HepG2 (cell line): ENCODE data around the gene ADPRS. TPM values are rescaled to one million over a fixed set of nuclear protein-coding genes. Genes with fewer than 3 reads are reported as not detected.
A peak's percentile ranks its signal among the peaks of the same experiment; 100 is the strongest.

ENCODE experiments used
- ATAC-seq: fragments of 200-7000 bp; cut with Tn5 transposase; 3 replicates; pipeline ENCODE4 v1.9.1; 2020; ENCODE audit warnings: mild to moderate bottlenecking, moderate library complexity
- BruUV-seq: library from RNA; stranded (reverse); fragments of 400-500 nt; replicated peaks from 2 replicates; lab custom pipeline; 2021; lab: Mats Ljungman, UMichigan
- CTCF ChIA-PET: fragments of 300-600 bp; formaldehyde crosslinking; extraction: SDS; loops from one replicate; lab custom pipeline; 2021; ENCODE audit warnings: low total read pairs, inconsistent platforms, low intra/inter-chr PET ratio; lab: Yijun Ruan, JAX
- POLR2A ChIA-PET: fragments of 350-600 bp; sonication (Branson Sonifier 250); formaldehyde crosslinking; loops from one replicate; lab custom pipeline; 2020; ENCODE audit warnings: antibody characterized with exemption, inconsistent platforms; lab: Yijun Ruan, JAX
- DNase-seq: peaks from one replicate; pipeline ENCODE4 v3.0.0-alpha.2; 2015; ENCODE audit warnings: low spot score
- FAIRE-seq: peaks from 3 replicates; lab custom pipeline; 2011; peaks lifted over from hg19 to GRCh38; lab: Jason Lieb, UNC
- H2AFZ ChIP-seq: one replicate; pipeline ENCODE4 v1.6.1; 2011; ENCODE audit warnings: low read length, inconsistent platforms
- H3K27ac ChIP-seq: fragments of 300-600 bp; 3 replicates; pipeline ENCODE4 v1.8.0; 2011; ENCODE audit warnings: mixed run types, mild to moderate bottlenecking, mixed read lengths, low read length, inconsistent platforms; ENCODE audit not compliant: insufficient read depth; ENCODE audit errors: extremely low read length
- H3K27me3 ChIP-seq, 2 experiments: fragments of 200-600 bp in 1 of 2; 2 replicates in 1 of 2; 3 replicates in 1 of 2; pipeline versions ENCODE4 v1.6.0 to v1.8.0; 2011; ENCODE audit warnings: low read length in 2 of 2, mild to moderate bottlenecking in 2 of 2, moderate library complexity in 2 of 2, inconsistent platforms in 1 of 2; ENCODE audit not compliant: insufficient read depth in 2 of 2, control insufficient read depth in 1 of 2
- H3K36me3 ChIP-seq, 2 experiments: fragments of 200-600 bp in 1 of 2; replicated peaks in 1 of 2; 2 replicates in 1 of 2; 3 replicates in 1 of 2; pipeline versions ENCODE4 v1.5.1 to v1.8.0; 2011; ENCODE audit warnings: low read length in 2 of 2, inconsistent platforms in 1 of 2; ENCODE audit not compliant: insufficient read depth in 2 of 2, control insufficient read depth in 1 of 2
- H3K4me1 ChIP-seq: 2 replicates; pipeline ENCODE4 v1.5.1; 2012; ENCODE audit warnings: low read length, inconsistent platforms; ENCODE audit not compliant: insufficient read depth
- H3K4me2 ChIP-seq: 2 replicates; pipeline ENCODE4 v1.6.0; 2011; ENCODE audit warnings: low read depth, low read length, inconsistent platforms
- H3K4me3 ChIP-seq, 3 experiments: fragments of 200-600 bp in 1 of 3; sonication (generic), shearing (Covaris generic) in 1 of 3; replicated peaks in 1 of 3; 2 replicates each; pipeline ENCODE4 v1.5.1; 2011 to 2016; ENCODE audit warnings: low read length in 3 of 3, inconsistent platforms in 2 of 3, low read depth in 2 of 3, mild to moderate bottlenecking in 2 of 3, control low read depth in 1 of 3, mixed read lengths in 1 of 3; ENCODE audit not compliant: insufficient read depth in 1 of 3
- H3K79me2 ChIP-seq: one replicate; pipeline ENCODE4 v1.6.1; 2011; ENCODE audit warnings: low read length, inconsistent platforms; ENCODE audit not compliant: insufficient read depth
- H3K9ac ChIP-seq: 2 replicates; pipeline ENCODE4 v1.6.0; 2011; ENCODE audit warnings: mild to moderate bottlenecking, low read depth, low read length, inconsistent platforms; ENCODE audit not compliant: insufficient read depth
- H3K9me3 ChIP-seq: 2 replicates; pipeline ENCODE4 v1.5.1; 2012; ENCODE audit warnings: mild to moderate bottlenecking, low read length
- H4K20me1 ChIP-seq: 2 replicates; pipeline ENCODE4 v1.6.0; 2011; ENCODE audit warnings: inconsistent platforms, mild to moderate bottlenecking, low read length, moderate library complexity; ENCODE audit not compliant: insufficient read depth
- ATF5 ChIP-seq: sonication (generic); formaldehyde crosslinking; IDR thresholded peaks from 2 replicates; pipeline ENCODE4 v1.4.0; 2020; ENCODE audit warnings: mild to moderate bottlenecking, low read depth, missing genetic modification reagents
- GFI1 ChIP-seq: sonication (generic); formaldehyde crosslinking; IDR thresholded peaks from 2 replicates; pipeline ENCODE4 v1.5.0; 2020; ENCODE audit warnings: missing genetic modification reagents, mild to moderate bottlenecking, borderline replicate concordance
- HINFP ChIP-seq: sonication (generic); formaldehyde crosslinking; IDR thresholded peaks from 2 replicates; pipeline ENCODE4 v1.4.0; 2020; ENCODE audit warnings: low read depth, mild to moderate bottlenecking, missing genetic modification reagents
- HOXA9 ChIP-seq: sonication (generic); formaldehyde crosslinking; IDR thresholded peaks from 2 replicates; pipeline ENCODE4 v1.8.1; 2022; ENCODE audit warnings: missing genetic modification reagents, mild to moderate bottlenecking, moderate library complexity, borderline replicate concordance
- KAT8 ChIP-seq: IDR thresholded peaks from 2 replicates; pipeline ENCODE4 v1.6.1; 2016; ENCODE audit warnings: missing genetic modification reagents, missing compliant biosample characterization
- MED1 ChIP-seq: sonication (generic); formaldehyde crosslinking; IDR thresholded peaks from 2 replicates; pipeline ENCODE4 v1.4.0; 2020; ENCODE audit warnings: missing genetic modification reagents
- MEIS2 ChIP-seq: sonication (generic); formaldehyde crosslinking; IDR thresholded peaks from 2 replicates; pipeline ENCODE4 v1.9.0; 2021; ENCODE audit warnings: mild to moderate bottlenecking, missing genetic modification reagents
- NR2F1 ChIP-seq, 2 experiments: fragments of 450-650 bp in 1 of 2; formaldehyde crosslinking in 1 of 2; IDR thresholded peaks; 2 replicates each; pipeline versions ENCODE4 v1.5.0 to v1.6.1; 2016 to 2020; ENCODE audit warnings: mild to moderate bottlenecking in 1 of 2, missing compliant biosample characterization in 1 of 2, missing genetic modification reagents in 1 of 2, moderate library complexity in 1 of 2
- PAWR ChIP-seq: sonication (generic); formaldehyde crosslinking; IDR thresholded peaks from 2 replicates; pipeline ENCODE4 v1.4.0; 2020; ENCODE audit warnings: missing genetic modification reagents, mild to moderate bottlenecking, borderline replicate concordance
- PHF21A ChIP-seq: sonication (generic); formaldehyde crosslinking; IDR thresholded peaks from 2 replicates; pipeline ENCODE4 v1.5.0; 2020; ENCODE audit warnings: mild to moderate bottlenecking, missing genetic modification reagents
- PITX1 ChIP-seq: sonication (generic); formaldehyde crosslinking; IDR thresholded peaks from 2 replicates; pipeline ENCODE4 v1.5.1; 2020; ENCODE audit warnings: mild to moderate bottlenecking, missing genetic modification reagents
- TCF7L2 ChIP-seq: IDR thresholded peaks from 2 replicates; pipeline ENCODE4 v1.6.1; 2011; ENCODE audit warnings: mild to moderate bottlenecking, low read depth, low read length, moderate library complexity
- TEAD2 ChIP-seq: sonication (generic); formaldehyde crosslinking; IDR thresholded peaks from 2 replicates; pipeline ENCODE4 v1.9.0; 2021; ENCODE audit warnings: missing genetic modification reagents
- TGIF2 ChIP-seq: IDR thresholded peaks from 2 replicates; pipeline ENCODE4 v1.6.1; 2016; ENCODE audit warnings: control low read depth, missing compliant biosample characterization
- TIGD3 ChIP-seq: sonication (generic); formaldehyde crosslinking; IDR thresholded peaks from 2 replicates; pipeline ENCODE4 v1.5.1; 2020; ENCODE audit warnings: mild to moderate bottlenecking, missing genetic modification reagents, borderline replicate concordance
- U2AF1 ChIP-seq: fragments of 200-400 bp; formaldehyde crosslinking; optimal IDR thresholded peaks from 2 replicates; pipeline ENCODE3; 2017; ENCODE audit warnings: mild to moderate bottlenecking, low read depth, low read length
- ZFYVE20 ChIP-seq: sonication (generic); formaldehyde crosslinking; IDR thresholded peaks from 2 replicates; pipeline ENCODE4 v1.8.0; 2023; ENCODE audit warnings: low read depth, mild to moderate bottlenecking, moderate library complexity, missing genetic modification reagents, borderline replicate concordance
- ZKSCAN8 ChIP-seq: IDR thresholded peaks from 2 replicates; pipeline ENCODE4 v1.6.1; 2016; ENCODE audit warnings: borderline replicate concordance, missing genetic modification reagents, missing compliant biosample characterization
- ZNF235 ChIP-seq: sonication (generic); formaldehyde crosslinking; IDR thresholded peaks from 2 replicates; pipeline ENCODE4 v1.8.1; 2023; ENCODE audit warnings: mild to moderate bottlenecking, missing genetic modification reagents, borderline replicate concordance
- ZNF343 ChIP-seq: sonication (generic); formaldehyde crosslinking; IDR thresholded peaks from 2 replicates; pipeline ENCODE4 v1.4.0; 2020; ENCODE audit warnings: mild to moderate bottlenecking, missing genetic modification reagents
- ZNF446 ChIP-seq: sonication (generic); formaldehyde crosslinking; IDR thresholded peaks from 2 replicates; pipeline ENCODE4 v1.5.0; 2020; ENCODE audit warnings: mild to moderate bottlenecking, missing genetic modification reagents
- ZNF709 ChIP-seq: sonication (generic); formaldehyde crosslinking; IDR thresholded peaks from 2 replicates; pipeline ENCODE4 v1.5.0; 2020; ENCODE audit warnings: mild to moderate bottlenecking, missing genetic modification reagents
- ZNF766 ChIP-seq: sonication (generic); formaldehyde crosslinking; IDR thresholded peaks from 2 replicates; pipeline ENCODE4 v1.5.0; 2020; ENCODE audit warnings: missing genetic modification reagents, borderline replicate concordance
- ZNF777 ChIP-seq: sonication (generic); formaldehyde crosslinking; IDR thresholded peaks from 2 replicates; pipeline ENCODE4 v1.4.0; 2020; ENCODE audit warnings: missing genetic modification reagents
- WGBS: methylation state at CpG from one replicate; pipeline ENCODE4 v1.1.6; 2017; ENCODE audit warnings: low lambda C conversion rate; 5-methylcytosine and 5-hydroxymethylcytosine counted together
- in situ Hi-C: cut with HindIII; loops from 2 replicates; pipeline ENCODE4 v1.10.0; 2017; ENCODE audit warnings: low pct_unique_long_range_greater_than_20kb; ENCODE audit not compliant: extremely low pct_ligation_motif_present
- intact Hi-C: fragments of 100-400 bp; cut with micrococcal nuclease; formaldehyde crosslinking; loops from one replicate; pipeline ENCODE4 v1.10.0; 2022; ENCODE audit not compliant: unreplicated experiment
- polyA plus RNA-seq, 8 experiments: library from polyadenylated mRNA; depleted of rRNA in 3 of 8; stranded (reverse) in 7 of 8; unstranded in 1 of 8; fragments of >200 nt; fragmentation: Illumina TruSeq in 4 of 8; extraction: Trizol in 4 of 8; gene quantifications; 2 replicates each; pipeline versions ENCODE4 v1.2.1 to v1.2.3, GENCODE V29; 2011 to 2016; ENCODE audit warnings: low read depth in 4 of 8, missing spikeins in 1 of 8, mixed read lengths in 1 of 8; ENCODE audit not compliant: insufficient read depth in 1 of 8
- total RNA-seq, 5 experiments: library from RNA; depleted of rRNA; stranded (reverse); fragments of >200 nt; fragmentation: Illumina TruSeq; extraction: Trizol; gene quantifications; 2 replicates each; pipeline ENCODE4 v1.2.3, GENCODE V29; 2016; ENCODE audit warnings: low read depth in 1 of 5

Gene ADPRS
- total and polyA plus RNA-seq, 2 of the 13 experiments (the other 11 are each of a cell fraction or from before 2014, with no cell fraction given) = 30.6 to 36.4 TPM

GRCh38 chr1:36088265-36088576 is 471 bp upstream of the ADPRS start:
- in situ Hi-C loops = no loop called here
- ATAC-seq (peak; percentile 36), DNase-seq (no peak), FAIRE-seq (no peak)
- intact Hi-C loops = no loop called here
- ChIA-PET POLR2A (no interaction called here), CTCF (no interaction called here)
- Histone ChIP-seq H3K9ac (peak overlapping the region; percentile 81), H2AFZ (peak overlapping the region; percentile 92), H3K9me3 (no peaks in the 10 kb centered on the region), H3K79me2 (peaks cover 21% of the 10 kb centered on the region), H3K4me1 (peaks cover 23% of the 10 kb centered on the region), H3K27ac (peak overlapping the region; percentile 48), H3K27me3 (peaks cover 0 to 1% of the 10 kb centered on the region in 2 experiments; a peak in 1 of 5 replicates), H3K36me3 (peaks cover 18 to 24% of the 10 kb centered on the region in 2 experiments; a peak in 4 of 5 replicates), H4K20me1 (0 out of 2 replicates have a peak, but pooled peaks cover 3% of the 10 kb centered on the region), H3K4me3 (peak overlapping the region; percentile 69 to 96 (median 83)), H3K4me2 (peak overlapping the region; percentile 100)
- 44% methylated on average over 4 of the region's 8 CpGs for WGBS
- BruUV-seq = no TSS peak
- TF ChIP-seq ZNF709 (CRISPR knock-in tag) (no peak), PAWR (CRISPR knock-in tag) (no peak), ZNF766 (CRISPR knock-in tag) (no peak), ZNF446 (CRISPR knock-in tag) (no peak), PITX1 (peak; percentile 11; the same call in 1 of the 2 replicates), ZFYVE20 (CRISPR knock-in tag) (0 out of 2 replicates have a peak, but pooled peaks have one; percentile 32), GFI1 (CRISPR knock-in tag) (0 out of 2 replicates have a peak, but pooled peaks have one; percentile 10), ZNF235 (CRISPR knock-in tag) (no peak), KAT8 (CRISPR knock-in tag) (no peak), ATF5 (CRISPR knock-in tag) (no peak), NR2F1 (CRISPR knock-in tag; IDR thresholded peaks at IDR 0.05) (no peak), TGIF2 (no peak), PHF21A (0 out of 2 replicates have a peak, but pooled peaks have one; percentile 24), ZKSCAN8 (CRISPR knock-in tag) (no peak), U2AF1 (peak; percentile 91), TIGD3 (CRISPR knock-in tag) (no peak), TCF7L2 (no peak), HINFP (0 out of 2 replicates have a peak, but pooled peaks have one; percentile 14), ZNF343 (CRISPR knock-in tag) (no peak), MEIS2 (no peak), MED1 (CRISPR knock-in tag) (no peak), TEAD2 (CRISPR knock-in tag) (no peak), HOXA9 (CRISPR knock-in tag) (no peak), ZNF777 (no peak)
